Dedifferentiated amniotic fluid mesenchymal stem cell (primary cell): Measurements from ENCODE around the gene NCOR2.
"Not testable (repeated sequence)": the region's sequence is repeated elsewhere in the genome, so short reads cannot be mapped to it uniquely, and the experiment has no call there.

ENCODE experiments used
- DNase-seq: peaks from one replicate; pipeline ENCODE4 v3.0.0-alpha.2; 2016; ENCODE audit errors: extremely low spot score

NCOR2 gene

DNA sequence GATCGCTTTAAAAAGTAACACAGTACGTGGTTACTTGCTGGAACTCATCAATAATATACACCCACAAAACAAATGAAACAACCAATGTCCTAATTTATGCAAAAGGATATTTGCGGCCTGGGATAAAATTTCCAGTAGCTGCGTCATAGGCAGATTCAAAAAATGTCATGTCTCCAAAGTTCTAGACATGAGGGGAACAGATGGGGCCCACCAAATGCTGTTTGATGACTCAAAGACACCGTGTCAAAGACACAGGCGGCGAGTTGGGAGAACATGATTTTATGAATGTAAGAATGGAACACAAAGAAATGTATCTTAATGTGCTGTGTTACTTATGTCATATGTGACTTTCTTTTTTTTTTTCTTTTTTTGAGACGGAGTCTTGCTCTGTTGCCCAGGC is 34.3 kb upstream of the NCOR2 start:
- no peak for DNase-seq

- DNase-seq, result no peak
Observed at GRCh38 chr12:124599074-124599999, 31.9 kb upstream of the NCOR2 start.

DNA sequence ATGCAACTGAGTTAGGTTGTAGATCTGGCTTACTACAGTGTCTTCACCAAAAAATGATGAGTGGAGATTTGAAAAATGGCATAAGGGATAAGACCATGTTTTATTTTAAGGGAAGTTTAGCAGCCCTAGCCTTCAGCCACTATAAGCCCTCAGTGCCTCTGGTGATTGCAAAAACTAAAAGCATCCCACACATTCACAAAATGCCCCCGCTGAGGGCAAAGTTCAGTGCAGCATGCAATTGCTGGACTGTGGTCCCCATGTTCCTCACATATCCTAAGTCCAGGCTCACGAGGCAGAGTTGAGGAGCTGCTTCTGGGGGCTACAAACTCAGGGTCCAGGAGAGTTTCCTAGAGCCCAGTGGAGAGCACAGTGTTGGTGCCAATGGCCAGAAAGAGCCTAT is 29.6 kb upstream of the NCOR2 start:
- no peak for DNase-seq

- DNase-seq, result no peak
Observed at GRCh38 chr12:124595444-124595843, 28.0 kb upstream of the NCOR2 start.

DNA sequence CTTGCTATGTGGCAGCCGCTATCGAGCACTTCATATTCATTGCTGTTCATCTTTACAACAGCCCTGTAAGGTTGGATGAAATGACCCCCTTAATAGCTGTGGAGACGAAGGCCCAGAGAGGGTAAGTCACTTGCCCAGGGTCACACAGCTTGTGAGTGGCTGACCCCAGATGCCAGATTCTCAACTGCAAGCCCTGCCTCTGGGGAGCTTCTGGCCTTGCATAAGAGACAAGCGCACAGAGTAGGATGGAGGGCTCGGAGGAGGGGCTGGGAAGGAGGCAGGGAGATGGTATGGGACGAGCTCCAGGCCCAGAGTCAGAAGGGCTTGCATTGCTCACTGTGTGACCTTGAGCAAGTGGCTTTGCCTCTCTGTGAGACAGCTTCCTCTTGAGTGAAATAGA is 27.4 kb upstream of the NCOR2 start:
- no peak for DNase-seq

DNA sequence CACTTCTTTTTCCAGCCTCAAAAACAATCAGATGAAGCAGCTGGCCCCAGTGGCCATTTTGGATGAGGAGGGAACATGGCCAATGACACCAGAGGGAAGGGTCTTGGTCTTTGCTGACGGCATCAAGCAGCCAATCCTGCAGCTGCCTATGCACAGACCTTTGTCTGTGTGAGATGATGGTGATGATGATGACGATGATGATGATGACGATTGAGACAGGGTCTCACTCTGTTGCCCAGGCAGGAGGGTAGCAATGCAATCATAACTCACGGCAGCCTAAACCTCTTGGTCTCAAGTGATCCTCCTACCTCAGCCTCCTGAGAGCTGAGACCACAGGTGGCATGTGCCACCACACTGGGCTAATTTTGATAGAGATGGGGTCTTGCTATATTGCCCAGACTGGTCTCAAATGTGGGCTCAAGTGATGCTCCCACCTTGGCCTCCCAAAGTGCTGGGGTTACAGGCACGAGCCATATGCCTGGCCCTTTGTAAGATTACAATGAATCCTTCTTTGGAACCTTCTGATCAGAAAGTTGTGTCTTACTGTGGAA is 26.5 kb upstream of the NCOR2 start:
- DNase-seq, result no peak

- no peak for DNase-seq
Observed at GRCh38 chr12:124593176-124593575, 25.8 kb upstream of the NCOR2 start.

- DNase-seq, result no peak
Observed at GRCh38 chr12:124592481-124593160, 25.2 kb upstream of the NCOR2 start.

- DNase-seq, result no peak
Observed at GRCh38 chr12:124592050-124592449, 24.6 kb upstream of the NCOR2 start.

DNA sequence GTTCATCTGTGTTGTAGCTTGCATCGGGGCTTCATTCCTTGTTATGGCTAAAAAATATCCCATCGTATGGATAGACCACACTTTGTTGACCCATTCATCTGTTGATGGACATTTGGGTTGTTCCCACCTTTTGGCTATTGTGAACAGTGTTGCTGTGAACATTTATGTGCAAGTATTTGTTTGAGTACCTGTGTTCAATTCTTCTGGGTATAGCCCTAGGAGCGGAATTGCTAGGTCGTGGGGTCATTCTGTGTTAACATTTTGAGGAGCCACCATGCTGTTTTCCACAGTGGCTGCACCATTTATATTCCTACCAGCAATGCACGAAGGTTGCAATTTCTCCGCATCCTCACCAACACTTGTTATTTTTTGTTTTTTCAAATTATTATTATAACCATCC is 23.0 kb upstream of the NCOR2 start:
- no peak for DNase-seq

- DNase-seq, result peak; percentile 62
Observed at GRCh38 chr12:124588751-124589267, 21.4 kb upstream of the NCOR2 start.

GRCh38 chr12:124588018-124588634 is 20.7 kb upstream of the NCOR2 start:
- DNase-seq, result no peak

GRCh38 chr12:124586756-124587155 is 19.3 kb upstream of the NCOR2 start:
- no peak for DNase-seq

- not testable (repeated sequence) for DNase-seq
Observed at GRCh38 chr12:124584494-124584893, 17.1 kb upstream of the NCOR2 start.

- DNase-seq, result no peak
Observed at GRCh38 chr12:124583854-124584253, 16.4 kb upstream of the NCOR2 start.

- DNase-seq, result no peak
Observed at GRCh38 chr12:124582108-124582424, 14.7 kb upstream of the NCOR2 start.

- DNase-seq, result no peak
Observed at GRCh38 chr12:124581307-124582107, 14.1 kb upstream of the NCOR2 start.

- DNase-seq, result no peak
Observed at GRCh38 chr12:124579921-124580517, 12.6 kb upstream of the NCOR2 start.

DNA sequence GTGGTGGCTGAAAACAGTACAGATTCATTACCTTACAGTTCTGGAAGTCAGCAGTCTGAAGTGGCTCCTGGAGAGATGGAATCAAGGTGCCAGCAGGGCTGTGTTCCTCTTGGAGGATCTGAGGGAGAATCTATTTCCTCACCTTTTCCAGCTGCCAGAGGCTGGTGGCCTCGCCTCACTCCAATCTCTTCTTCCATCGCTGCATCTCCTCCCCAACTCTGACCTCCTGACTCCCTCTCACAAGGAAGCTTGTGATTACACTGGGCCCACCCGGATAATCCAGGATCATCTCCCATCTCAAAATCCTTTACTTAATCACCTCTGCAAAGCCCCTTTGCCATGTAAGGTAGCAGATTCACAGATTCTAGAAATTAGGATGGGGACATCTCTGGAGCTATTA is 11.4 kb upstream of the NCOR2 start:
- no peak for DNase-seq

DNA sequence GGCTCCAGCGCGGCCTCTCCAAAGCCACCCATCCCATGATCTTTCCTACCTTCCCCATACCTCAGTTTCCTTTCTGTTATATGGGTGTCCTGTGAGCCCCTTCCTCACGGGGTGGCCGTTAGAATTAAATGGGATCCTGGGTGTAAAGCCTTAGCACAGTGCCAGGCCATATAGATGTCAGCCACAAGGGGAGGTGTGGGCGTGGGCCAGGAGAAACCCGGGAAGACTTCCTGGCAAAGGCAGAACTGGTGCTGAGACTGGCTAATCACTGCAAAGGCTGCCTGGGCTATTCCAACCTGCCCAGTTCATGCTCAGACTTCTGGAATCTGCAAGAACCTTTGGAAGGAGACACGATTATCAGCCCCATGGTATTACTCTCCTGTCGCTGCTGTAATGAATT is 11.0 kb upstream of the NCOR2 start:
- DNase-seq, result no peak

GRCh38 chr12:124577986-124578385 is 10.6 kb upstream of the NCOR2 start:
- no peak for DNase-seq
